GM12878 (cell line): ENCODE data around the gene CACNB3. TPM values are rescaled to one million over a fixed set of nuclear protein-coding genes. Genes with fewer than 3 reads are reported as not detected.

Experiments
- ATAC-seq: fragments of 200-7000 bp; cut with Tn5 transposase; 3 replicates; pipeline ENCODE4 v1.9.1; 2020; ENCODE audit warnings: mild to moderate bottlenecking, moderate library complexity
- BruUV-seq: library from RNA; stranded (reverse); fragments of 400-500 nt; replicated peaks from 2 replicates; lab custom pipeline; 2021; lab: Mats Ljungman, UMichigan
- CTCF ChIA-PET: fragments of 300-600 bp; sonication (Branson Sonifier 250); formaldehyde crosslinking; extraction: SDS; loops from one replicate; lab custom pipeline; 2021; ENCODE audit warnings: inconsistent platforms; lab: Yijun Ruan, JAX
- POLR2A ChIA-PET: fragments of 350-600 bp; formaldehyde crosslinking; extraction: SDS; loops from one replicate; lab custom pipeline; 2021; ENCODE audit warnings: inconsistent platforms; lab: Charles Lee
- RAD21 ChIA-PET: fragments of 300-600 bp; sonication (Branson Sonifier 250); formaldehyde crosslinking; loops from one replicate; lab custom pipeline; 2023; ENCODE audit warnings: antibody characterized with exemption; ENCODE audit not compliant: unreplicated experiment; lab: Charles Lee
- SMC1A ChIA-PET: fragments of 300-600 bp; sonication (Branson Sonifier 250); formaldehyde crosslinking; loops from one replicate; lab custom pipeline; 2023; ENCODE audit not compliant: unreplicated experiment, uncharacterized antibody; lab: Charles Lee
- DNase-seq: peaks from one replicate; pipeline ENCODE4 v3.0.0-alpha.2; 2011; ENCODE audit warnings: low read depth, low spot score
- FAIRE-seq: peaks from 3 replicates; lab custom pipeline; 2011; peaks lifted over from hg19 to GRCh38; lab: Jason Lieb, UNC
- H2AFZ ChIP-seq: 2 replicates; pipeline ENCODE4 v1.6.0; 2011; ENCODE audit warnings: low read depth, low read length, control low read depth; ENCODE audit not compliant: control insufficient read depth
- H3K27ac ChIP-seq: 2 replicates; pipeline ENCODE4 v1.5.1; 2011; ENCODE audit warnings: control low read depth; ENCODE audit not compliant: control insufficient read depth, insufficient read depth
- H3K27me3 ChIP-seq, 2 experiments: replicated peaks in 1 of 2; 2 replicates each; pipeline versions ENCODE4 v1.6.0 to v1.6.1; 2011; ENCODE audit warnings: low read length in 1 of 2; ENCODE audit not compliant: control insufficient read depth in 2 of 2, insufficient read depth in 2 of 2
- H3K36me3 ChIP-seq, 2 experiments: 2 replicates each; pipeline ENCODE4 v1.5.1; 2011; ENCODE audit warnings: low read length in 1 of 2; ENCODE audit not compliant: control insufficient read depth in 2 of 2, insufficient read depth in 2 of 2
- H3K4me1 ChIP-seq: 2 replicates; pipeline ENCODE4 v1.6.1; 2011; ENCODE audit warnings: mild to moderate bottlenecking, low read length, moderate library complexity, mixed read lengths; ENCODE audit not compliant: control insufficient read depth, insufficient read depth
- H3K4me2 ChIP-seq: 2 replicates; pipeline ENCODE4 v1.6.0; 2011; ENCODE audit warnings: control low read depth; ENCODE audit not compliant: control insufficient read depth, insufficient read depth
- H3K4me3 ChIP-seq: fragments of 200-600 bp; sonication (generic); 2 replicates; pipeline ENCODE4 v1.5.1; 2016
- H3K79me2 ChIP-seq: 2 replicates; pipeline ENCODE4 v1.6.0; 2011; ENCODE audit warnings: low read length; ENCODE audit not compliant: control insufficient read depth, insufficient read depth
- H3K9ac ChIP-seq: 2 replicates; pipeline ENCODE4 v1.8.0; 2011; ENCODE audit warnings: low read length, control low read depth, mixed read lengths; ENCODE audit not compliant: control insufficient read depth, insufficient read depth
- H3K9me3 ChIP-seq: replicated peaks from 3 replicates; pipeline ENCODE4 v1.5.1; 2011; ENCODE audit warnings: mild to moderate bottlenecking, low read length; ENCODE audit not compliant: control insufficient read depth, insufficient read depth
- H4K20me1 ChIP-seq: 2 replicates; pipeline ENCODE4 v1.6.0; 2011; ENCODE audit not compliant: control insufficient read depth, insufficient read depth
- ATF7 ChIP-seq: fragments of 450-650 bp; IDR thresholded peaks from 2 replicates; pipeline ENCODE4 v1.6.1; 2016; ENCODE audit warnings: low read depth, mild to moderate bottlenecking
- BCL11A ChIP-seq: IDR thresholded peaks from 2 replicates; pipeline ENCODE4 v1.6.1; 2011; ENCODE audit warnings: low read depth, low read length
- CHD1 ChIP-seq: IDR thresholded peaks from 2 replicates; pipeline ENCODE4 v1.6.1; 2012; ENCODE audit warnings: low read depth, low read length, improper control_type of control experiment
- CREM ChIP-seq: IDR thresholded peaks from 2 replicates; pipeline ENCODE4 v1.6.1; 2014; ENCODE audit warnings: antibody characterized with exemption, low read depth
- E2F4 ChIP-seq: IDR thresholded peaks from 2 replicates; pipeline ENCODE4 v1.6.1; 2012; ENCODE audit warnings: low read depth, low read length, improper control_type of control experiment
- ELK1 ChIP-seq: IDR thresholded peaks from 2 replicates; pipeline ENCODE4 v1.6.1; 2012; ENCODE audit warnings: low read depth, low read length, improper control_type of control experiment
- ESRRA ChIP-seq: IDR thresholded peaks from 2 replicates; pipeline ENCODE4 v1.6.1; 2012; ENCODE audit warnings: mild to moderate bottlenecking, low read length, improper control_type of control experiment
- KDM1A ChIP-seq: fragments of 200-600 bp; sonication (generic); IDR thresholded peaks from 2 replicates; pipeline ENCODE4 v1.6.1; 2016; ENCODE audit warnings: borderline replicate concordance
- KLF5 ChIP-seq: fragments of 450-650 bp; IDR thresholded peaks from 2 replicates; pipeline ENCODE4 v1.6.1; 2014; ENCODE audit warnings: mild to moderate bottlenecking; ENCODE audit not compliant: partially characterized antibody
- MYC ChIP-seq: IDR thresholded peaks from 2 replicates; pipeline ENCODE4 v1.6.1; 2011; ENCODE audit warnings: mild to moderate bottlenecking, low read length, moderate library complexity, inconsistent platforms; ENCODE audit not compliant: insufficient read depth, insufficient replicate concordance, insufficient read length, severe bottlenecking
- NRF1 ChIP-seq: conservative IDR thresholded peaks from 2 replicates; pipeline ENCODE4 v1.6.1; 2011; ENCODE audit warnings: mild to moderate bottlenecking, low read depth, low read length, improper control_type of control experiment
- RBBP5 ChIP-seq: fragments of 200-600 bp; sonication (generic); conservative IDR thresholded peaks from 2 replicates; pipeline ENCODE4 v1.6.1; 2016
- SIN3A ChIP-seq: IDR thresholded peaks from 2 replicates; pipeline ENCODE4 v1.6.1; 2012; ENCODE audit warnings: low read depth, low read length, improper control_type of control experiment
- SUZ12 ChIP-seq: fragments of 200-600 bp; sonication (generic); IDR thresholded peaks from one replicate; pipeline ENCODE4 v1.6.1; 2018; ENCODE audit warnings: antibody characterized with exemption, mild to moderate bottlenecking; ENCODE audit not compliant: unreplicated experiment
- YBX1 ChIP-seq: fragments of 450-650 bp; IDR thresholded peaks from 2 replicates; pipeline ENCODE4 v1.6.1; 2016; ENCODE audit warnings: antibody characterized with exemption
- ZNF384 ChIP-seq: IDR thresholded peaks from 2 replicates; pipeline ENCODE4 v1.6.1; 2012; ENCODE audit warnings: low read depth, mild to moderate bottlenecking, low read length, improper control_type of control experiment, borderline replicate concordance
- ZNF592 ChIP-seq: fragments of 450-650 bp; IDR thresholded peaks from 2 replicates; pipeline ENCODE4 v1.6.1; 2017; ENCODE audit warnings: mild to moderate bottlenecking, moderate library complexity
- ZNF622 ChIP-seq: fragments of 450-650 bp; IDR thresholded peaks from 2 replicates; pipeline ENCODE4 v1.6.1; 2017; ENCODE audit warnings: mild to moderate bottlenecking, inconsistent platforms
- ZSCAN29 ChIP-seq: fragments of 450-650 bp; IDR thresholded peaks from 2 replicates; pipeline ENCODE4 v1.6.1; 2017; ENCODE audit warnings: mild to moderate bottlenecking, moderate library complexity
- WGBS: methylation state at CpG from one replicate; pipeline ENCODE4 v1.1.6; 2016; ENCODE audit warnings: low lambda C conversion rate; ENCODE audit not compliant: insufficient replicate concordance, insufficient coverage; ENCODE audit errors: missing lambda C conversion rate; 5-methylcytosine and 5-hydroxymethylcytosine counted together
- in situ Hi-C: fragments of 300-500 bp; cut with MboI; formaldehyde crosslinking; loops from 9 replicates; pipeline ENCODE4 v1.14.3; 2018; ENCODE audit warnings: mixed read lengths
- intact Hi-C: fragments of 100-400 bp; cut with micrococcal nuclease; formaldehyde crosslinking; loops from one replicate; pipeline ENCODE4 v1.14.2; 2022; ENCODE audit not compliant: unreplicated experiment
- polyA plus RNA-seq, 11 experiments: library from polyadenylated mRNA; depleted of rRNA in 4 of 11; unstranded in 6 of 11; stranded (reverse) in 5 of 11; fragments of >200 nt; fragmentation: Nextera tagmentation in 4 of 11; fragmentation: Illumina TruSeq in 1 of 11; extraction: Ambion mirVana in 4 of 11; extraction: Trizol in 1 of 11; gene quantifications; 1 replicate in 1 of 11; 2 replicates in 10 of 11; pipeline versions ENCODE4 v1.2.1 to v1.2.3, GENCODE V29; 2011 to 2016; ENCODE audit warnings: inconsistent platforms in 2 of 11, missing spikeins in 2 of 11, low read depth in 1 of 11
- total RNA-seq, 4 experiments: library from RNA; depleted of rRNA in 3 of 4; stranded (reverse); fragments of >200 nt in 3 of 4; fragmentation: Illumina TruSeq in 1 of 4; extraction: Trizol in 1 of 4; gene quantifications; 2 replicates each; pipeline versions ENCODE4 v1.2.1 to v1.2.3, GENCODE V29; 2013 to 2021

CACNB3 gene
- total and polyA plus RNA-seq, 10 of the 15 experiments (the other 5 are each of a cell fraction or from before 2014, with no cell fraction given), result 0.78 to 5.0 (median 1.7) TPM

- intact Hi-C loops (no loop called here), in situ Hi-C loops (no loop called here)
- FAIRE-seq (peak; percentile 18), ATAC-seq (no peak), DNase-seq (no peak)
- H3K27me3 ChIP-seq, result peaks cover 3% of the 10 kb centered on the region in 2 experiments; a peak in 3 of 4 replicates
- H3K4me2 ChIP-seq, result peak overlapping the region; percentile 92; the same call in 1 of the 2 replicates
- H4K20me1 ChIP-seq, result no peaks in the 10 kb centered on the region
- H3K9me3 ChIP-seq, result no peaks in the 10 kb centered on the region
- no TSS peak for BruUV-seq
- ChIA-PET POLR2A (interaction anchor here (0.5 to 2.9 kb wide), 3 partner anchors 25 to 49 kb away, joined by 5 to 13 read pairs (median 13); partner anchors contain the start of genes DDX23 and RND1), RAD21 (interaction anchor here (1.3 to 2.3 kb wide), 3 partner anchors 21 to 63 kb away, joined by 4 to 13 read pairs (median 10); partner anchors contain the start of gene DDX23), CTCF (interaction anchor here (0.8 to 5.7 kb wide), 16 partner anchors 8 to 172 kb away, joined by 3 to 58 read pairs (median 8); partner anchors contain the start of genes ADCY6, DDX23, RND1 and WNT10B), SMC1A (interaction anchor here (0.8 to 1.6 kb wide), 8 partner anchors 21 to 189 kb away, joined by 3 to 5 read pairs (median 4); partner anchors contain the start of genes ADCY6 and DDX23)
- peaks cover 7% of the 10 kb centered on the region for H3K4me1 ChIP-seq
- H3K36me3 ChIP-seq, result no peaks in the 10 kb centered on the region
- H3K9ac ChIP-seq, result no peak overlapping the region
- no peak overlapping the region for H3K27ac ChIP-seq
- WGBS, result 91% methylated on average over 3 of the region's 3 CpGs
- H3K79me2 ChIP-seq, result no peaks in the 10 kb centered on the region
- no peak overlapping the region for H2AFZ ChIP-seq
- peak overlapping the region; percentile 66; the same call in 1 of the 2 replicates for H3K4me3 ChIP-seq
- TF ChIP-seq ZNF622, result no peak
- TF ChIP-seq ATF7, result no peak
- TF ChIP-seq RBBP5, result no peak
- TF ChIP-seq ZNF592, result no peak
- TF ChIP-seq SIN3A, result no peak
- TF ChIP-seq KDM1A, result no peak
- no peak for TF ChIP-seq ELK1
- TF ChIP-seq BCL11A, result no peak
- no peak for TF ChIP-seq NRF1
- TF ChIP-seq ESRRA, result no peak
- TF ChIP-seq CREM, result no peak
- TF ChIP-seq KLF5, result no peak
- no peak for TF ChIP-seq ZSCAN29
- no peak for TF ChIP-seq ZNF384
- TF ChIP-seq CHD1, result no peak
- no peak for TF ChIP-seq MYC
- no peak for TF ChIP-seq SUZ12
- no peak for TF ChIP-seq E2F4
- no peak for TF ChIP-seq YBX1
Measured at GRCh38 chr12:48816143-48816854, 2.0 kb upstream of the CACNB3 start.
